Measurements from ENCODE around the gene GAGE12E. TPM values are rescaled to one million over a fixed set of nuclear protein-coding genes. Genes with fewer than 3 reads are reported as not detected.
"Not testable (repeated sequence)": the region's sequence is repeated elsewhere in the genome, so short reads cannot be mapped to it uniquely, and the experiment has no call there.

Gene GAGE12E
- not detected for polyA plus RNA-seq (ENCODE audit: insufficient read length in 4 of 4)

- DNase-seq (ENCODE audit: low read depth in 4 of 4, low spot score in 2 of 4), result not testable (repeated sequence)
These were observed at the start of gene GAGE12E for GRCh38 chrX:49550989-49551388. GAGE12E (plus strand) TSS chrX:49551289; CDS start chrX:49552444, 1,155 bp downstream.

- DNase-seq (ENCODE audit: low read depth in 4 of 4, low spot score in 2 of 4), result not testable (repeated sequence)
These were observed 19.2 kb upstream of the GAGE12E start, which contains the start of gene GAGE12C for GRCh38 chrX:49531877-49532276. GAGE12C (plus strand) TSS chrX:49532177; CDS start chrX:49533332, 1,155 bp downstream.

- not testable (repeated sequence) for DNase-seq (ENCODE audit: low read depth in 4 of 4, low spot score in 2 of 4)
These were observed 9.7 kb upstream of the GAGE12E start, which contains the start of gene GAGE12D for GRCh38 chrX:49541433-49541832. GAGE12D (plus strand) TSS chrX:49541733; CDS start chrX:49542888, 1,155 bp downstream.

GRCh38 chrX:49560542-49560941 is 9.5 kb downstream of the GAGE12E start, which contains the start of gene GAGE12F:
GAGE12F (plus strand) TSS chrX:49560842; CDS start chrX:49561997, 1,155 bp downstream.
- not testable (repeated sequence) for DNase-seq (ENCODE audit: low read depth in 4 of 4, low spot score in 2 of 4)

GRCh38 chrX:49568728-49569127 is 17.6 kb downstream of the GAGE12E start:
- not testable (repeated sequence) for DNase-seq (ENCODE audit: low read depth in 4 of 4, low spot score in 2 of 4)

- DNase-seq (ENCODE audit: low read depth in 4 of 4, low spot score in 2 of 4), result not testable (repeated sequence)
These were observed 18.1 kb downstream of the GAGE12E start for GRCh38 chrX:49569152-49569551.

GRCh38 chrX:49570100-49570499 is 19.0 kb downstream of the GAGE12E start, which contains the start of gene GAGE12G:
GAGE12G (plus strand) TSS chrX:49570400; CDS start chrX:49571555, 1,155 bp downstream.
- DNase-seq (ENCODE audit: low read depth in 4 of 4, low spot score in 2 of 4), result not testable (repeated sequence)

- not testable (repeated sequence) for DNase-seq (ENCODE audit: low read depth in 4 of 4, low spot score in 2 of 4)
These were observed 28.6 kb downstream of the GAGE12E start, which contains the start of gene GAGE12H for GRCh38 chrX:49579649-49580048. GAGE12H (plus strand) TSS chrX:49579949; CDS start chrX:49581104, 1,155 bp downstream.

- not testable (repeated sequence) for DNase-seq (ENCODE audit: low read depth in 4 of 4, low spot score in 2 of 4)
These were observed 38.1 kb downstream of the GAGE12E start, which contains the start of gene GAGE2A for GRCh38 chrX:49589196-49589595. GAGE2A (plus strand) TSS chrX:49589496; CDS start chrX:49590651, 1,155 bp downstream.

GRCh38 chrX:49589769-49590478 is 38.8 kb downstream of the GAGE12E start:
- not testable (repeated sequence) for DNase-seq (ENCODE audit: low read depth in 4 of 4, low spot score in 2 of 4)

- not testable (repeated sequence) for DNase-seq (ENCODE audit: low read depth in 4 of 4, low spot score in 2 of 4)
These were observed 39.4 kb downstream of the GAGE12E start for GRCh38 chrX:49590488-49590887.

- not testable (repeated sequence) for DNase-seq (ENCODE audit: low read depth in 4 of 4, low spot score in 2 of 4)
These were observed 47.6 kb downstream of the GAGE12E start, which contains the start of gene GAGE1 for GRCh38 chrX:49598720-49599119. GAGE1 (plus strand) TSS chrX:49599020; CDS start chrX:49600175, 1,155 bp downstream.

Other genes starting within 250 kb of the GAGE12E start
- gene GAGE10, start 247.6 kb upstream of the GAGE12E start, polyA plus RNA-seq (ENCODE audit: insufficient read length in 4 of 4), result under 1 TPM in 1 of 4 donors, not detected in 3; 0.24 TPM
- not detected for gene GAGE12J, start 229.3 kb upstream of the GAGE12E start, polyA plus RNA-seq (ENCODE audit: insufficient read length in 4 of 4)
- not detected for gene GAGE13, start 219.7 kb upstream of the GAGE12E start, polyA plus RNA-seq (ENCODE audit: insufficient read length in 4 of 4)
- gene GAGE12C, start 19.1 kb upstream of the GAGE12E start, polyA plus RNA-seq (ENCODE audit: insufficient read length in 4 of 4), result not detected
- not detected for gene GAGE12D, start 9.6 kb upstream of the GAGE12E start, polyA plus RNA-seq (ENCODE audit: insufficient read length in 4 of 4)
- not detected for gene GAGE12F, start 9.6 kb downstream of the GAGE12E start, polyA plus RNA-seq (ENCODE audit: insufficient read length in 4 of 4)
- gene GAGE12G, start 19.1 kb downstream of the GAGE12E start, polyA plus RNA-seq (ENCODE audit: insufficient read length in 4 of 4), result not detected
- not detected for gene GAGE12H, start 28.7 kb downstream of the GAGE12E start, polyA plus RNA-seq (ENCODE audit: insufficient read length in 4 of 4)
- not detected for gene GAGE2A, start 38.2 kb downstream of the GAGE12E start, polyA plus RNA-seq (ENCODE audit: insufficient read length in 4 of 4)
- under 1 TPM in 1 of 4 donors, not detected in 3; 0.03 TPM for gene GAGE1, start 47.7 kb downstream of the GAGE12E start, polyA plus RNA-seq (ENCODE audit: insufficient read length in 4 of 4)
- gene PAGE1, start 144.7 kb downstream of the GAGE12E start, polyA plus RNA-seq (ENCODE audit: insufficient read length in 4 of 4), result not detected